ENCODE measurements around the gene BSPRY. TPM values are rescaled to one million over a fixed set of nuclear protein-coding genes. Genes with fewer than 3 reads are reported as not detected.
"Not testable (repeated sequence)": the region's sequence is repeated elsewhere in the genome, so short reads cannot be mapped to it uniquely, and the experiment has no call there.

Gene BSPRY
- total RNA-seq, 1 donor from 2014 or later: 1.8 TPM

GRCh38 chr9:113373676-113374392, 24.5 kb downstream of the BSPRY start:
- H3K4me3 ChIP-seq (ENCODE audit: low read depth, low read length): no peak overlapping the region
- DNase-seq (ENCODE audit: low read depth) (no peak), FAIRE-seq (no peak)
- H3K27me3 ChIP-seq (ENCODE audit: control insufficient read depth, insufficient read depth, low read length): no peaks in the 10 kb centered on the region
- TF ChIP-seq CTCF (IDR thresholded peaks at IDR 0.05; ENCODE audit: insufficient read depth, low read length, severe bottlenecking): no peak
- H3K36me3 ChIP-seq (ENCODE audit: control insufficient read depth, insufficient read depth, low read length): peaks cover 6% of the 10 kb centered on the region

GRCh38 chr9:113375057-113376023, 26.0 kb downstream of the BSPRY start:
- Histone ChIP-seq H3K4me3 (ENCODE audit: low read depth, low read length) (peak overlapping the region; percentile 8), H3K36me3 (ENCODE audit: control insufficient read depth, insufficient read depth, low read length) (peaks cover 6% of the 10 kb centered on the region), H3K27me3 (ENCODE audit: control insufficient read depth, insufficient read depth, low read length) (no peaks in the 10 kb centered on the region)
- TF ChIP-seq CTCF (IDR thresholded peaks at IDR 0.05; ENCODE audit: insufficient read depth, low read length, severe bottlenecking): no peak
- no peak for FAIRE-seq
- DNase-seq (ENCODE audit: low read depth): no peak

- H3K27me3 ChIP-seq (ENCODE audit: control insufficient read depth, insufficient read depth, low read length): no peaks in the 10 kb centered on the region
- H3K36me3 ChIP-seq (ENCODE audit: control insufficient read depth, insufficient read depth, low read length): peaks cover 6% of the 10 kb centered on the region
- no peak for FAIRE-seq
- no peak for TF ChIP-seq CTCF (IDR thresholded peaks at IDR 0.05; ENCODE audit: insufficient read depth, low read length, severe bottlenecking)
- DNase-seq (ENCODE audit: low read depth): peak; percentile 69
- peak within 1 kb of the TSS; percentile 74 for H3K4me3 ChIP-seq (ENCODE audit: low read depth, low read length)
Measured at GRCh38 chr9:113376634-113377567, 27.6 kb downstream of the BSPRY start, which contains the start of gene HDHD3. Gene HDHD3, minus strand, starts transcription at chr9:113376986. Its CDS starts 2,632 bp downstream, at chr9:113374354.

GRCh38 chr9:113379094-113379828, 29.9 kb downstream of the BSPRY start:
- FAIRE-seq; H3K27me3 ChIP-seq (ENCODE audit: control insufficient read depth, insufficient read depth, low read length); H3K36me3 ChIP-seq (ENCODE audit: control insufficient read depth, insufficient read depth, low read length); H3K4me3 ChIP-seq (ENCODE audit: low read depth, low read length); DNase-seq (ENCODE audit: low read depth): not testable (repeated sequence)

GRCh38 chr9:113379829-113380210, 30.5 kb downstream of the BSPRY start:
- not testable (repeated sequence) for DNase-seq (ENCODE audit: low read depth); FAIRE-seq; H3K27me3 ChIP-seq (ENCODE audit: control insufficient read depth, insufficient read depth, low read length); H3K36me3 ChIP-seq (ENCODE audit: control insufficient read depth, insufficient read depth, low read length); H3K4me3 ChIP-seq (ENCODE audit: low read depth, low read length)

GRCh38 chr9:113380869-113381378, 31.6 kb downstream of the BSPRY start:
- Histone ChIP-seq H3K36me3 (ENCODE audit: control insufficient read depth, insufficient read depth, low read length) (no peaks in the 10 kb centered on the region), H3K4me3 (ENCODE audit: low read depth, low read length) (no peak overlapping the region), H3K27me3 (ENCODE audit: control insufficient read depth, insufficient read depth, low read length) (no peaks in the 10 kb centered on the region)
- DNase-seq (ENCODE audit: low read depth): peak; percentile 36
- no peak for TF ChIP-seq CTCF (IDR thresholded peaks at IDR 0.05; ENCODE audit: insufficient read depth, low read length, severe bottlenecking)
- FAIRE-seq: no peak

- H3K36me3 ChIP-seq (ENCODE audit: control insufficient read depth, insufficient read depth, low read length); H3K4me3 ChIP-seq (ENCODE audit: low read depth, low read length); DNase-seq (ENCODE audit: low read depth); FAIRE-seq; H3K27me3 ChIP-seq (ENCODE audit: control insufficient read depth, insufficient read depth, low read length): not testable (repeated sequence)
Measured at GRCh38 chr9:113381441-113381840, 32.1 kb downstream of the BSPRY start.

All from bronchial epithelial cell (primary cell).